Measurements from ENCODE around the gene DOC2A. TPM values are rescaled to one million over a fixed set of nuclear protein-coding genes. Genes with fewer than 3 reads are reported as not detected.

The DOC2A gene
- total and polyA plus RNA-seq, 9 of the 15 experiments (the other 6 are each of a cell fraction or from before 2014, with no cell fraction given), result 0.03 to 0.38 (median 0.28) TPM; not detected in 1

- no peak for TF ChIP-seq PRDM10 (IDR thresholded peaks at IDR 0.05; ENCODE audit: partially characterized antibody)
- TF ChIP-seq BRCA1 (IDR thresholded peaks at IDR 0.05), result no peak
- no peak for TF ChIP-seq BRCA1 (CRISPR knock-in tag; IDR thresholded peaks at IDR 0.05)
- peak; percentile 96 for TF ChIP-seq EGR1 (conservative IDR thresholded peaks at IDR 0.05)
- 0 out of 2 replicates have a peak, but pooled peaks have one; percentile 8 for TF ChIP-seq ETV1 (tag; conservative IDR thresholded peaks at IDR 0.05; ENCODE audit: low read depth)
- no peak; the same call in 1 of the 2 replicates for TF ChIP-seq NR2C2 (CRISPR knock-in tag; IDR thresholded peaks at IDR 0.05)
- TF ChIP-seq NR2C2 (tag; IDR thresholded peaks at IDR 0.05), result 0 out of 2 replicates have a peak, but pooled peaks have one; percentile 28
- TF ChIP-seq ZNF253 (CRISPR knock-in tag; conservative IDR thresholded peaks at IDR 0.05), result no peak
- peak; percentile 88 for TF ChIP-seq POLR2G (IDR thresholded peaks at IDR 0.05; ENCODE audit: low read depth, low read length)
- TF ChIP-seq PHB (CRISPR knock-in tag; IDR thresholded peaks at IDR 0.05), result 0 out of 2 replicates have a peak, but pooled peaks have one; percentile 9
- no peak for TF ChIP-seq TFAM (CRISPR knock-in tag; conservative IDR thresholded peaks at IDR 0.05)
- TF ChIP-seq CSDE1 (IDR thresholded peaks at IDR 0.05), result peak in 1 of 2 experiments; percentile 63; a peak in 2 of 4 replicates
- peak; percentile 67; the same call in 1 of the 2 replicates for TF ChIP-seq THAP7 (CRISPR knock-in tag; IDR thresholded peaks at IDR 0.05)
- 0 out of 2 replicates have a peak, but pooled peaks have one; percentile 50 for TF ChIP-seq RHOXF2B (CRISPR knock-in tag; conservative IDR thresholded peaks at IDR 0.05)
- peak in 1 of 2 experiments; percentile 98; a peak in 2 of 3 replicates for TF ChIP-seq CBX3 (IDR thresholded peaks at IDR 0.05; ENCODE audit: borderline replicate concordance in 1 of 2, low read length in 2 of 2)
- TF ChIP-seq ZNF785 (CRISPR knock-in tag; IDR thresholded peaks at IDR 0.05), result no peak
- TF ChIP-seq ZNF592 (IDR thresholded peaks at IDR 0.05), result peak; percentile 96
- peak; percentile 69; the same call in 1 of the 2 replicates for TF ChIP-seq HDAC8 (tag; IDR thresholded peaks at IDR 0.05)
These were observed 37.2 kb downstream of the DOC2A start, which contains the start of gene TAOK2 (continued) for GRCh38 chr16:29973384-29974246.
